ENCODE measurements around the gene POLR2E. TPM values are rescaled to one million over a fixed set of nuclear protein-coding genes. Genes with fewer than 3 reads are reported as not detected.
A peak's percentile ranks its signal among the peaks of the same experiment; 100 is the strongest.

POLR2E gene
- total and polyA plus RNA-seq, 2 of the 13 experiments (the other 11 are each of a cell fraction or from before 2014, with no cell fraction given) = 140 to 272 TPM

DNA sequence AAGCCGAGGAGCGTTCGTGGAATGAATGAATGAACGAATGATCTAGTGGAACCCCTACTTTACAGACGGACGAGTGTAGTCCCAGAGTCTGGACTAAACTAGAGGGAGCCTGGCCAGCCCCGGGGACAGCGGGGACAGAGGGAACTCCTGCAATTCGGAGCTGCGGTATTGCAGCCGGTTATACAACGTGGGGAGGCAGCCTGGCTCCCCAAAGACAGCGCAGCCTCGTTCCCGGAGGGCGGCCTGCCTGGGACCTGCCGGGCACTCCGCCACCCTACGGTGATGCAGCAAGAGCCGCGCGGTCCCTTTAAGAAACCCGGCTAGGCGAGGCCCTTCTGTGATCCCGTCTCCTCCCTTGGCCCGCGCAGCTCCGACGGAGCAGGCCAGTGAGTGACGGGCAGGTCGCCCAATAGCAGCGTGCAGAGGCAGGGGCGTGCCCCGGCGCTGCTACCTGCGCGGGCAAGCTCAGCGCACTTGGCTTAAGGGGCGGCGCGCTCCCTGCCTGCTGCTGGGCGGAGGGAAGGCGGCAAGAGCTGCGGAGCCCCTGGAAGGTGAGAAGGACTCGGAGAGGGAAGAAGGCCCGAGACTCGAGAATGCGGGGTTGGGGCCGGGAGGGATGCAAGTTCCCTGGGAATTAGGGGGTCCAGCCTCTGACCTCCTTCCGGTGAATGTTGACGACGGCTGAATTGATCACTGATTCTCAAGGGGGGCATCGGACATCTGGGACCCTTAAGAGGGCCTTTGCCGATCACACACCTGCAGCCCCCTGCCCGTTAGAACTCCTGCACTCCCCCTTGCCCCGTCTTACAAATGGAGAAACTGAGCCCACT is 55.3 kb downstream of the POLR2E start, which contains the start of gene ABCA7 (continued):
- TF ChIP-seq, protein P1, sequence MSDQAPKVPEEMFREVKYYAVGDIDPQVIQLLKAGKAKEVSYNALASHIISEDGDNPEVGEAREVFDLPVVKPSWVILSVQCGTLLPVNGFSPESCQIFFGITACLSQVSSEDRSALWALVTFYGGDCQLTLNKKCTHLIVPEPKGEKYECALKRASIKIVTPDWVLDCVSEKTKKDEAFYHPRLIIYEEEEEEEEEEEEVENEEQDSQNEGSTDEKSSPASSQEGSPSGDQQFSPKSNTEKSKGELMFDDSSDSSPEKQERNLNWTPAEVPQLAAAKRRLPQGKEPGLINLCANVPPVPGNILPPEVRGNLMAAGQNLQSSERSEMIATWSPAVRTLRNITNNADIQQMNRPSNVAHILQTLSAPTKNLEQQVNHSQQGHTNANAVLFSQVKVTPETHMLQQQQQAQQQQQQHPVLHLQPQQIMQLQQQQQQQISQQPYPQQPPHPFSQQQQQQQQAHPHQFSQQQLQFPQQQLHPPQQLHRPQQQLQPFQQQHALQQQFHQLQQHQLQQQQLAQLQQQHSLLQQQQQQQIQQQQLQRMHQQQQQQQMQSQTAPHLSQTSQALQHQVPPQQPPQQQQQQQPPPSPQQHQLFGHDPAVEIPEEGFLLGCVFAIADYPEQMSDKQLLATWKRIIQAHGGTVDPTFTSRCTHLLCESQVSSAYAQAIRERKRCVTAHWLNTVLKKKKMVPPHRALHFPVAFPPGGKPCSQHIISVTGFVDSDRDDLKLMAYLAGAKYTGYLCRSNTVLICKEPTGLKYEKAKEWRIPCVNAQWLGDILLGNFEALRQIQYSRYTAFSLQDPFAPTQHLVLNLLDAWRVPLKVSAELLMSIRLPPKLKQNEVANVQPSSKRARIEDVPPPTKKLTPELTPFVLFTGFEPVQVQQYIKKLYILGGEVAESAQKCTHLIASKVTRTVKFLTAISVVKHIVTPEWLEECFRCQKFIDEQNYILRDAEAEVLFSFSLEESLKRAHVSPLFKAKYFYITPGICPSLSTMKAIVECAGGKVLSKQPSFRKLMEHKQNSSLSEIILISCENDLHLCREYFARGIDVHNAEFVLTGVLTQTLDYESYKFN (CRISPR knock-in tag; conservative IDR thresholded peaks at IDR 0.05) = 0 out of 2 replicates have a peak, but pooled peaks have one; percentile 15
- TF ChIP-seq, protein P2, sequence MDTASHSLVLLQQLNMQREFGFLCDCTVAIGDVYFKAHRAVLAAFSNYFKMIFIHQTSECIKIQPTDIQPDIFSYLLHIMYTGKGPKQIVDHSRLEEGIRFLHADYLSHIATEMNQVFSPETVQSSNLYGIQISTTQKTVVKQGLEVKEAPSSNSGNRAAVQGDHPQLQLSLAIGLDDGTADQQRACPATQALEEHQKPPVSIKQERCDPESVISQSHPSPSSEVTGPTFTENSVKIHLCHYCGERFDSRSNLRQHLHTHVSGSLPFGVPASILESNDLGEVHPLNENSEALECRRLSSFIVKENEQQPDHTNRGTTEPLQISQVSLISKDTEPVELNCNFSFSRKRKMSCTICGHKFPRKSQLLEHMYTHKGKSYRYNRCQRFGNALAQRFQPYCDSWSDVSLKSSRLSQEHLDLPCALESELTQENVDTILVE (CRISPR knock-in tag; IDR thresholded peaks at IDR 0.05) = peak; percentile 33; the same call in 1 of the 2 replicates
- no peak for TF ChIP-seq MYNN (CRISPR knock-in tag; IDR thresholded peaks at IDR 0.05; ENCODE audit: low read depth)
- TF ChIP-seq, protein P3, sequence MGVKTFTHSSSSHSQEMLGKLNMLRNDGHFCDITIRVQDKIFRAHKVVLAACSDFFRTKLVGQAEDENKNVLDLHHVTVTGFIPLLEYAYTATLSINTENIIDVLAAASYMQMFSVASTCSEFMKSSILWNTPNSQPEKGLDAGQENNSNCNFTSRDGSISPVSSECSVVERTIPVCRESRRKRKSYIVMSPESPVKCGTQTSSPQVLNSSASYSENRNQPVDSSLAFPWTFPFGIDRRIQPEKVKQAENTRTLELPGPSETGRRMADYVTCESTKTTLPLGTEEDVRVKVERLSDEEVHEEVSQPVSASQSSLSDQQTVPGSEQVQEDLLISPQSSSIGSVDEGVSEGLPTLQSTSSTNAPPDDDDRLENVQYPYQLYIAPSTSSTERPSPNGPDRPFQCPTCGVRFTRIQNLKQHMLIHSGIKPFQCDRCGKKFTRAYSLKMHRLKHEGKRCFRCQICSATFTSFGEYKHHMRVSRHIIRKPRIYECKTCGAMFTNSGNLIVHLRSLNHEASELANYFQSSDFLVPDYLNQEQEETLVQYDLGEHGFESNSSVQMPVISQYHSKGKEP (CRISPR knock-in tag; IDR thresholded peaks at IDR 0.05) = no peak
- TF ChIP-seq, protein P4, sequence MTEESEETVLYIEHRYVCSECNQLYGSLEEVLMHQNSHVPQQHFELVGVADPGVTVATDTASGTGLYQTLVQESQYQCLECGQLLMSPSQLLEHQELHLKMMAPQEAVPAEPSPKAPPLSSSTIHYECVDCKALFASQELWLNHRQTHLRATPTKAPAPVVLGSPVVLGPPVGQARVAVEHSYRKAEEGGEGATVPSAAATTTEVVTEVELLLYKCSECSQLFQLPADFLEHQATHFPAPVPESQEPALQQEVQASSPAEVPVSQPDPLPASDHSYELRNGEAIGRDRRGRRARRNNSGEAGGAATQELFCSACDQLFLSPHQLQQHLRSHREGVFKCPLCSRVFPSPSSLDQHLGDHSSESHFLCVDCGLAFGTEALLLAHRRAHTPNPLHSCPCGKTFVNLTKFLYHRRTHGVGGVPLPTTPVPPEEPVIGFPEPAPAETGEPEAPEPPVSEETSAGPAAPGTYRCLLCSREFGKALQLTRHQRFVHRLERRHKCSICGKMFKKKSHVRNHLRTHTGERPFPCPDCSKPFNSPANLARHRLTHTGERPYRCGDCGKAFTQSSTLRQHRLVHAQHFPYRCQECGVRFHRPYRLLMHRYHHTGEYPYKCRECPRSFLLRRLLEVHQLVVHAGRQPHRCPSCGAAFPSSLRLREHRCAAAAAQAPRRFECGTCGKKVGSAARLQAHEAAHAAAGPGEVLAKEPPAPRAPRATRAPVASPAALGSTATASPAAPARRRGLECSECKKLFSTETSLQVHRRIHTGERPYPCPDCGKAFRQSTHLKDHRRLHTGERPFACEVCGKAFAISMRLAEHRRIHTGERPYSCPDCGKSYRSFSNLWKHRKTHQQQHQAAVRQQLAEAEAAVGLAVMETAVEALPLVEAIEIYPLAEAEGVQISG (CRISPR knock-in tag; IDR thresholded peaks at IDR 0.05) = peak; percentile 67; the same call in 1 of the 2 replicates
- no peak for TF ChIP-seq NR2C2 (CRISPR knock-in tag; IDR thresholded peaks at IDR 0.05; ENCODE audit: borderline replicate concordance)
- TF ChIP-seq ZNF20 (CRISPR knock-in tag; IDR thresholded peaks at IDR 0.05) = no peak
- TF ChIP-seq ZKSCAN1 (IDR thresholded peaks at IDR 0.05; ENCODE audit: low read length) = no peak
- TF ChIP-seq, protein P5, sequence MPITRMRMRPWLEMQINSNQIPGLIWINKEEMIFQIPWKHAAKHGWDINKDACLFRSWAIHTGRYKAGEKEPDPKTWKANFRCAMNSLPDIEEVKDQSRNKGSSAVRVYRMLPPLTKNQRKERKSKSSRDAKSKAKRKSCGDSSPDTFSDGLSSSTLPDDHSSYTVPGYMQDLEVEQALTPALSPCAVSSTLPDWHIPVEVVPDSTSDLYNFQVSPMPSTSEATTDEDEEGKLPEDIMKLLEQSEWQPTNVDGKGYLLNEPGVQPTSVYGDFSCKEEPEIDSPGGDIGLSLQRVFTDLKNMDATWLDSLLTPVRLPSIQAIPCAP (CRISPR knock-in tag; IDR thresholded peaks at IDR 0.05; ENCODE audit: low read depth) = no peak
- no peak for TF ChIP-seq KAT2B (IDR thresholded peaks at IDR 0.05; ENCODE audit: borderline replicate concordance, low read depth, low read length)
- no peak for TF ChIP-seq BRD4 (CRISPR knock-in tag; IDR thresholded peaks at IDR 0.05)
- no peak for TF ChIP-seq ZNF720 (CRISPR knock-in tag; IDR thresholded peaks at IDR 0.05)
- TF ChIP-seq, protein P6, sequence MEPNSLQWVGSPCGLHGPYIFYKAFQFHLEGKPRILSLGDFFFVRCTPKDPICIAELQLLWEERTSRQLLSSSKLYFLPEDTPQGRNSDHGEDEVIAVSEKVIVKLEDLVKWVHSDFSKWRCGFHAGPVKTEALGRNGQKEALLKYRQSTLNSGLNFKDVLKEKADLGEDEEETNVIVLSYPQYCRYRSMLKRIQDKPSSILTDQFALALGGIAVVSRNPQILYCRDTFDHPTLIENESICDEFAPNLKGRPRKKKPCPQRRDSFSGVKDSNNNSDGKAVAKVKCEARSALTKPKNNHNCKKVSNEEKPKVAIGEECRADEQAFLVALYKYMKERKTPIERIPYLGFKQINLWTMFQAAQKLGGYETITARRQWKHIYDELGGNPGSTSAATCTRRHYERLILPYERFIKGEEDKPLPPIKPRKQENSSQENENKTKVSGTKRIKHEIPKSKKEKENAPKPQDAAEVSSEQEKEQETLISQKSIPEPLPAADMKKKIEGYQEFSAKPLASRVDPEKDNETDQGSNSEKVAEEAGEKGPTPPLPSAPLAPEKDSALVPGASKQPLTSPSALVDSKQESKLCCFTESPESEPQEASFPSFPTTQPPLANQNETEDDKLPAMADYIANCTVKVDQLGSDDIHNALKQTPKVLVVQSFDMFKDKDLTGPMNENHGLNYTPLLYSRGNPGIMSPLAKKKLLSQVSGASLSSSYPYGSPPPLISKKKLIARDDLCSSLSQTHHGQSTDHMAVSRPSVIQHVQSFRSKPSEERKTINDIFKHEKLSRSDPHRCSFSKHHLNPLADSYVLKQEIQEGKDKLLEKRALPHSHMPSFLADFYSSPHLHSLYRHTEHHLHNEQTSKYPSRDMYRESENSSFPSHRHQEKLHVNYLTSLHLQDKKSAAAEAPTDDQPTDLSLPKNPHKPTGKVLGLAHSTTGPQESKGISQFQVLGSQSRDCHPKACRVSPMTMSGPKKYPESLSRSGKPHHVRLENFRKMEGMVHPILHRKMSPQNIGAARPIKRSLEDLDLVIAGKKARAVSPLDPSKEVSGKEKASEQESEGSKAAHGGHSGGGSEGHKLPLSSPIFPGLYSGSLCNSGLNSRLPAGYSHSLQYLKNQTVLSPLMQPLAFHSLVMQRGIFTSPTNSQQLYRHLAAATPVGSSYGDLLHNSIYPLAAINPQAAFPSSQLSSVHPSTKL (CRISPR knock-in tag; IDR thresholded peaks at IDR 0.05) = no peak
- no peak for TF ChIP-seq ISL2 (CRISPR knock-in tag; IDR thresholded peaks at IDR 0.05)
